HEK293 (cell line): ENCODE data around the gene PKD2.

ENCODE experiments used
- CTCF ChIA-PET: fragments of 350-600 bp; formaldehyde crosslinking; extraction: SDS; loops from one replicate; lab custom pipeline; 2021; ENCODE audit warnings: antibody characterized with exemption; lab: Yijun Ruan, JAX
- POLR2A ChIA-PET: fragments of 300-600 bp; formaldehyde crosslinking; extraction: SDS; loops from one replicate; lab custom pipeline; 2020; ENCODE audit warnings: antibody characterized with exemption, inconsistent platforms; lab: Yijun Ruan, JAX
- H3K27ac ChIP-seq: fragments of 200-500 bp; sonication (Bioruptor generic); 2 replicates; pipeline ENCODE4 v1.5.1; 2014; ENCODE audit warnings: low read depth, low read length, control low read depth, inconsistent platforms; ENCODE audit errors: extremely low read depth
- H3K36me3 ChIP-seq, 2 experiments: fragments of 200-500 bp in 1 of 2; sonication (Bioruptor generic) in 1 of 2; 1 replicate in 1 of 2; 2 replicates in 1 of 2; pipeline ENCODE4 v1.5.1; 2014 to 2017; ENCODE audit warnings: inconsistent platforms in 2 of 2, low read length in 2 of 2; ENCODE audit not compliant: control insufficient read depth in 2 of 2, insufficient read depth in 1 of 2
- H3K4me1 ChIP-seq: fragments of 200-500 bp; sonication (Bioruptor generic); 2 replicates; pipeline ENCODE4 v1.5.1; 2014; ENCODE audit warnings: mild to moderate bottlenecking, low read length, inconsistent platforms; ENCODE audit not compliant: control insufficient read depth, insufficient read depth
- H3K4me3 ChIP-seq: 2 replicates; pipeline ENCODE4 v1.5.1; 2011; ENCODE audit warnings: low read depth, mild to moderate bottlenecking, control low read depth, low read length, moderate library complexity
- H3K9me3 ChIP-seq: fragments of 200-500 bp; sonication (Bioruptor generic); 2 replicates; pipeline ENCODE4 v1.5.1; 2014; ENCODE audit warnings: low read depth, low read length, inconsistent platforms; ENCODE audit not compliant: control insufficient read depth, insufficient read depth
- BCL11A ChIP-seq: fragments of 450-650 bp; formaldehyde crosslinking; IDR thresholded peaks from 2 replicates; pipeline ENCODE4 v1.5.1; 2016; ENCODE audit warnings: low read depth, missing biosample characterization, missing genetic modification characterization
- BCL11B ChIP-seq: fragments of 450-650 bp; formaldehyde crosslinking; IDR thresholded peaks from 2 replicates; pipeline ENCODE4 v1.5.1; 2016; ENCODE audit warnings: low read depth, missing biosample characterization, missing genetic modification characterization
- GLIS1 ChIP-seq: fragments of 450-650 bp; formaldehyde crosslinking; IDR thresholded peaks from 2 replicates; pipeline ENCODE4 v1.5.1; 2016; ENCODE audit warnings: missing biosample characterization, missing genetic modification characterization
- HOXA7 ChIP-seq: sonication (generic); formaldehyde crosslinking; IDR thresholded peaks from 2 replicates; pipeline ENCODE4 v1.8.1; 2022; ENCODE audit warnings: missing genetic modification reagents, borderline replicate concordance
- MYNN ChIP-seq: fragments of 450-650 bp; formaldehyde crosslinking; IDR thresholded peaks from 2 replicates; pipeline ENCODE4 v1.5.1; 2016; ENCODE audit warnings: missing biosample characterization, missing genetic modification characterization, borderline replicate concordance
- PRDM10 ChIP-seq: fragments of 450-650 bp; formaldehyde crosslinking; IDR thresholded peaks from 2 replicates; pipeline ENCODE4 v1.5.1; 2016; ENCODE audit warnings: missing biosample characterization, missing genetic modification characterization
- YY1 ChIP-seq: fragments of 450-650 bp; formaldehyde crosslinking; IDR thresholded peaks from 2 replicates; pipeline ENCODE4 v1.5.1; 2018; ENCODE audit warnings: missing biosample characterization, missing genetic modification characterization
- YY2 ChIP-seq: fragments of 450-650 bp; formaldehyde crosslinking; IDR thresholded peaks from 2 replicates; pipeline ENCODE4 v1.5.1; 2016; ENCODE audit warnings: missing biosample characterization, missing genetic modification characterization
- ZFP69B ChIP-seq: fragments of 450-650 bp; formaldehyde crosslinking; IDR thresholded peaks from 2 replicates; pipeline ENCODE4 v1.5.1; 2016; ENCODE audit warnings: missing biosample characterization, missing genetic modification characterization
- ZNF112 ChIP-seq: fragments of 450-650 bp; formaldehyde crosslinking; IDR thresholded peaks from 2 replicates; pipeline ENCODE4 v1.5.0; 2017; ENCODE audit warnings: missing biosample characterization, missing genetic modification characterization
- ZNF26 ChIP-seq: fragments of 450-650 bp; formaldehyde crosslinking; IDR thresholded peaks from 2 replicates; pipeline ENCODE4 v1.5.1; 2016; ENCODE audit warnings: missing biosample characterization, missing genetic modification characterization
- ZNF37A ChIP-seq: fragments of 450-650 bp; IDR thresholded peaks from 2 replicates; pipeline ENCODE4 v1.5.1; 2018; ENCODE audit warnings: missing biosample characterization, missing genetic modification characterization
- ZNF433 ChIP-seq: fragments of 450-650 bp; formaldehyde crosslinking; IDR thresholded peaks from 2 replicates; pipeline ENCODE4 v1.5.1; 2016; ENCODE audit warnings: missing biosample characterization, missing genetic modification characterization, low read depth
- ZNF585B ChIP-seq: fragments of 450-650 bp; formaldehyde crosslinking; IDR thresholded peaks from 2 replicates; pipeline ENCODE4 v1.5.1; 2016; ENCODE audit warnings: missing biosample characterization, missing genetic modification characterization
- ZNF626 ChIP-seq: fragments of 450-650 bp; sonication (Bioruptor Pico); formaldehyde crosslinking; IDR thresholded peaks from 2 replicates; pipeline ENCODE4 v1.5.1; 2018; ENCODE audit warnings: missing biosample characterization, missing genetic modification characterization, inconsistent platforms
- ZNF658 ChIP-seq: fragments of 450-650 bp; formaldehyde crosslinking; IDR thresholded peaks from 2 replicates; pipeline ENCODE4; 2016; ENCODE audit warnings: missing biosample characterization, missing genetic modification characterization
- ZNF707 ChIP-seq: fragments of 450-650 bp; formaldehyde crosslinking; IDR thresholded peaks from 2 replicates; pipeline ENCODE4 v1.5.1; 2016; ENCODE audit warnings: missing biosample characterization, missing genetic modification characterization
- ZSCAN5A ChIP-seq: fragments of 450-650 bp; formaldehyde crosslinking; IDR thresholded peaks from 2 replicates; pipeline ENCODE4 v1.5.1; 2016; ENCODE audit warnings: missing biosample characterization, missing genetic modification characterization
- ZXDB ChIP-seq: fragments of 450-650 bp; formaldehyde crosslinking; IDR thresholded peaks from 2 replicates; pipeline ENCODE4 v1.5.1; 2016; ENCODE audit warnings: missing biosample characterization, missing genetic modification characterization

PKD2 gene

GRCh38 chr4:88058295-88058694 lies 50.9 kb downstream of the PKD2 start (continued):
- TF ChIP-seq ZNF112 (tag by site-specific recombination) = no peak
- TF ChIP-seq GLIS1 (tag by site-specific recombination) = no peak
- TF ChIP-seq ZNF37A (tag by site-specific recombination) = no peak
- no peak for TF ChIP-seq ZNF707 (tag by site-specific recombination)
- no peak for TF ChIP-seq PRDM10 (tag by site-specific recombination)
- TF ChIP-seq ZNF626 (tag by site-specific recombination) = no peak

- TF ChIP-seq ZSCAN5A (tag by site-specific recombination) (no peak), ZXDB (tag by site-specific recombination) (no peak), ZNF707 (tag by site-specific recombination) (no peak), BCL11B (no peak), HOXA7 (no peak), ZNF585B (tag by site-specific recombination) (no peak), ZNF658 (tag by site-specific recombination) (no peak), ZNF433 (tag by site-specific recombination) (no peak), ZFP69B (tag by site-specific recombination) (no peak), YY2 (tag by site-specific recombination) (no peak), ZNF26 (tag by site-specific recombination) (no peak)
Measured at GRCh38 chr4:88059766-88060165, 52.3 kb downstream of the PKD2 start.

GRCh38 chr4:88060431-88060830 lies 53.0 kb downstream of the PKD2 start:
- no peak overlapping the region for H3K27ac ChIP-seq
- TF ChIP-seq ZNF433 (tag by site-specific recombination) (no peak), MYNN (tag by site-specific recombination) (no peak), BCL11A (tag by site-specific recombination) (no peak), YY1 (tag by site-specific recombination) (no peak)
- no peak overlapping the region for H3K4me3 ChIP-seq
- no peaks in the 10 kb centered on the region for H3K4me1 ChIP-seq
- no peaks in the 10 kb centered on the region for H3K9me3 ChIP-seq
- CTCF ChIA-PET = interaction anchor here (1.0 to 1.3 kb wide), 2 partner anchors 9 to 152 kb away, joined by 3 to 4 read pairs; no protein-coding TSS in a partner anchor
- peaks cover 11 to 66% of the 10 kb centered on the region in 2 experiments; a peak in 2 of 3 replicates for H3K36me3 ChIP-seq
- POLR2A ChIA-PET = no interaction called here

More at GRCh38 chr4:88059766-88060165, 52.3 kb downstream of the PKD2 start:
- ChIA-PET CTCF (interaction anchor here (0.7 to 1.3 kb wide), 2 partner anchors 152 kb away, joined by 4 read pairs; no protein-coding TSS in a partner anchor), POLR2A (no interaction called here)
- peaks cover 14 to 64% of the 10 kb centered on the region in 2 experiments; a peak in 2 of 3 replicates for H3K36me3 ChIP-seq
- H3K4me3 ChIP-seq = no peak overlapping the region
- no peaks in the 10 kb centered on the region for H3K4me1 ChIP-seq
- no peak overlapping the region for H3K27ac ChIP-seq
- no peaks in the 10 kb centered on the region for H3K9me3 ChIP-seq
